CD4-positive, CD25-positive, alpha-beta regulatory T cell (primary cell): ENCODE results near the gene NMRAL1. TPM values are rescaled to one million over a fixed set of nuclear protein-coding genes. Genes with fewer than 3 reads are reported as not detected.

ENCODE experiments used
- ATAC-seq, 2 donors: fragments of 150-1000 bp; cut with Tn5 transposase; one replicate each; pipeline ENCODE4 v1.10.0; 2021; ENCODE audit warnings: low read depth in 2 of 2, moderate number of reproducible peaks in 2 of 2, moderate library complexity in 1 of 2
- DNase-seq, 3 donors: peaks; one replicate each; pipeline versions ENCODE4 v3.0.0 to v3.0.0-alpha.2; 2012 to 2022; ENCODE audit warnings: mixed read lengths in 1 of 3
- H3K27ac ChIP-seq: one replicate; pipeline ENCODE4 v1.7.0; 2013; ENCODE audit warnings: mild to moderate bottlenecking, low read length; ENCODE audit not compliant: insufficient read depth, poor library complexity, severe bottlenecking
- H3K27me3 ChIP-seq: one replicate; pipeline ENCODE4 v1.7.0; 2013; ENCODE audit warnings: low read length; ENCODE audit not compliant: control insufficient read depth, insufficient read depth
- H3K36me3 ChIP-seq: one replicate; pipeline ENCODE4 v1.7.0; 2013; ENCODE audit warnings: mild to moderate bottlenecking, low read length, moderate library complexity; ENCODE audit not compliant: control insufficient read depth, insufficient read depth
- H3K4me1 ChIP-seq: 2 replicates; pipeline ENCODE4 v1.7.0; 2013; ENCODE audit warnings: mild to moderate bottlenecking, low read length; ENCODE audit not compliant: insufficient read depth, control insufficient read depth, poor library complexity, severe bottlenecking
- H3K4me3 ChIP-seq: one replicate; pipeline ENCODE4 v1.7.0; 2013; ENCODE audit warnings: low read depth, mild to moderate bottlenecking, low read length, moderate library complexity
- H3K9me3 ChIP-seq, 2 experiments: 1 replicate in 1 of 2; 2 replicates in 1 of 2; pipeline ENCODE4 v1.7.0; 2013; ENCODE audit warnings: low read length in 2 of 2, mild to moderate bottlenecking in 1 of 2, moderate library complexity in 1 of 2; ENCODE audit not compliant: control insufficient read depth in 2 of 2
- H3K27ac Mint-ChIP-seq, 3 donors: one replicate each; pipeline ENCODE4 v1.8.0; 2020 to 2022; ENCODE audit warnings: mild to moderate bottlenecking in 3 of 3, mixed read lengths in 3 of 3, moderate library complexity in 2 of 3
- H3K27me3 Mint-ChIP-seq: one replicate; pipeline ENCODE4 v1.8.0; 2022; ENCODE audit warnings: mild to moderate bottlenecking, mixed read lengths
- H3K36me3 Mint-ChIP-seq: one replicate; pipeline ENCODE4 v1.8.0; 2020; ENCODE audit warnings: mixed read lengths
- H3K4me1 Mint-ChIP-seq, 4 donors: one replicate each; pipeline ENCODE4 v1.8.0; 2020 to 2022; ENCODE audit warnings: mixed read lengths in 4 of 4, mild to moderate bottlenecking in 1 of 4
- H3K4me3 Mint-ChIP-seq, 4 donors: one replicate each; pipeline ENCODE4 v1.8.0; 2020 to 2022; ENCODE audit warnings: mild to moderate bottlenecking in 4 of 4, mixed read lengths in 4 of 4, moderate library complexity in 3 of 4
- H3K9me3 Mint-ChIP-seq, 7 donors: one replicate each; pipeline ENCODE4 v1.8.0; 2020 to 2022; ENCODE audit warnings: mixed read lengths in 7 of 7, mild to moderate bottlenecking in 3 of 7, moderate library complexity in 2 of 7
- polyA plus RNA-seq, 4 donors: library from polyadenylated mRNA; unstranded; fragments of 300-500 nt; fragmentation: Illumina TruSeq; gene quantifications; one replicate each; pipeline ENCODE4 v1.2.3, GENCODE V29; 2021
- total RNA-seq: library from RNA; stranded (reverse); gene quantifications from one replicate; pipeline ENCODE4 v1.2.3, GENCODE V29; 2022

Gene NMRAL1
- total and polyA plus RNA-seq, 5 donors from 2014 or later = 40.7 to 61.7 (median 50.7) TPM

- H3K9me3 Mint-ChIP-seq = no peaks in the 10 kb centered on the region
- peak overlapping the region; percentile 89 to 95 (median 92) for H3K27ac Mint-ChIP-seq
- peak overlapping the region; percentile 67 to 87 (median 74) for H3K4me3 Mint-ChIP-seq
- Histone ChIP-seq H3K27ac (peak overlapping the region; percentile 70), H3K36me3 (peaks cover 19% of the 10 kb centered on the region), H3K4me1 (peaks cover 35% of the 10 kb centered on the region), H3K27me3 (no peaks in the 10 kb centered on the region), H3K9me3 (no peaks in the 10 kb centered on the region), H3K4me3 (peak overlapping the region; percentile 79)
- peak; percentile 38 to 43 for ATAC-seq
- peaks cover 20 to 63% (median 38%) of the 10 kb centered on the region in 4 donors for H3K4me1 Mint-ChIP-seq
- H3K27me3 Mint-ChIP-seq = no peaks in the 10 kb centered on the region
- peak in 2 of 3 donors; percentile 26 to 67 for DNase-seq
- H3K36me3 Mint-ChIP-seq = peaks cover 19% of the 10 kb centered on the region
Measured at GRCh38 chr16:4515611-4516233, 41.3 kb upstream of the NMRAL1 start.

- Mint-ChIP-seq H3K9me3 (peaks cover 0 to 1% (median 0%) of the 10 kb centered on the region in 7 donors), H3K27ac (peak overlapping the region; percentile 89 to 95 (median 92)), H3K4me1 (peaks cover 20 to 63% (median 37%) of the 10 kb centered on the region in 4 donors), H3K27me3 (no peaks in the 10 kb centered on the region), H3K4me3 (peak overlapping the region; percentile 67 to 87 (median 74)), H3K36me3 (peaks cover 24% of the 10 kb centered on the region)
- Histone ChIP-seq H3K27ac (peak overlapping the region; percentile 70), H3K36me3 (peaks cover 29% of the 10 kb centered on the region), H3K9me3 (no peaks in the 10 kb centered on the region), H3K4me3 (peak overlapping the region; percentile 79), H3K4me1 (peaks cover 35% of the 10 kb centered on the region), H3K27me3 (no peaks in the 10 kb centered on the region)
- ATAC-seq = no peak
- no peak for DNase-seq
Measured at GRCh38 chr16:4514606-4515005, 40.2 kb upstream of the NMRAL1 start.

- H3K4me3 Mint-ChIP-seq = peak overlapping the region in 1 of 4 donors; percentile 41
- DNase-seq = no peak
- Histone ChIP-seq H3K4me3 (no peak overlapping the region), H3K36me3 (peaks cover 36% of the 10 kb centered on the region), H3K4me1 (peaks cover 35% of the 10 kb centered on the region), H3K27ac (peak overlapping the region; percentile 70), H3K27me3 (no peaks in the 10 kb centered on the region), H3K9me3 (no peaks in the 10 kb centered on the region)
- H3K36me3 Mint-ChIP-seq = peaks cover 24% of the 10 kb centered on the region
- peak overlapping the region; percentile 69 to 90 (median 89) for H3K27ac Mint-ChIP-seq
- H3K9me3 Mint-ChIP-seq = peaks cover 0 to 1% (median 0%) of the 10 kb centered on the region in 7 donors
- H3K27me3 Mint-ChIP-seq = no peaks in the 10 kb centered on the region
- ATAC-seq = no peak
- peaks cover 20 to 63% (median 35%) of the 10 kb centered on the region in 4 donors for H3K4me1 Mint-ChIP-seq
Measured at GRCh38 chr16:4513881-4514280, 39.5 kb upstream of the NMRAL1 start.

- H3K4me3 Mint-ChIP-seq = peak overlapping the region in 2 of 4 donors; percentile 41 to 59
- H3K36me3 Mint-ChIP-seq = peaks cover 25% of the 10 kb centered on the region
- peaks cover 35% of the 10 kb centered on the region for H3K4me1 ChIP-seq
- DNase-seq (no peak), ATAC-seq (no peak)
- H3K27me3 Mint-ChIP-seq = no peaks in the 10 kb centered on the region
- H3K27ac ChIP-seq = peak overlapping the region; percentile 70
- H3K9me3 Mint-ChIP-seq = peaks cover 0 to 1% (median 0%) of the 10 kb centered on the region in 7 donors
- H3K27ac Mint-ChIP-seq = peak overlapping the region in 2 of 3 donors; percentile 80
- no peaks in the 10 kb centered on the region for H3K9me3 ChIP-seq
- H3K27me3 ChIP-seq = no peaks in the 10 kb centered on the region
- peaks cover 20 to 59% (median 31%) of the 10 kb centered on the region in 4 donors for H3K4me1 Mint-ChIP-seq
- peaks cover 42% of the 10 kb centered on the region for H3K36me3 ChIP-seq
- H3K4me3 ChIP-seq = no peak overlapping the region
Measured at GRCh38 chr16:4513086-4513860, 38.8 kb upstream of the NMRAL1 start.

GRCh38 chr16:4512473-4512872, 38.0 kb upstream of the NMRAL1 start:
- Histone ChIP-seq H3K27me3 (no peaks in the 10 kb centered on the region), H3K9me3 (no peaks in the 10 kb centered on the region), H3K27ac (no peak overlapping the region), H3K4me3 (no peak overlapping the region), H3K36me3 (peaks cover 50% of the 10 kb centered on the region), H3K4me1 (peaks cover 35% of the 10 kb centered on the region)
- Mint-ChIP-seq H3K9me3 (peaks cover 0 to 1% (median 0%) of the 10 kb centered on the region in 7 donors), H3K27ac (peak overlapping the region; percentile 62 to 87 (median 74)), H3K36me3 (peaks cover 31% of the 10 kb centered on the region), H3K4me3 (peak overlapping the region in 2 of 4 donors; percentile 3 to 71), H3K27me3 (no peaks in the 10 kb centered on the region), H3K4me1 (peaks cover 20 to 62% (median 35%) of the 10 kb centered on the region in 4 donors)
- ATAC-seq = no peak
- no peak for DNase-seq

GRCh38 chr16:4511441-4512082, 37.1 kb upstream of the NMRAL1 start:
- H3K9me3 ChIP-seq = no peaks in the 10 kb centered on the region
- Mint-ChIP-seq H3K4me1 (peaks cover 15 to 64% (median 32%) of the 10 kb centered on the region in 4 donors), H3K4me3 (no peak overlapping the region), H3K27ac (peak overlapping the region in 2 of 3 donors; percentile 62 to 74), H3K36me3 (peaks cover 31% of the 10 kb centered on the region), H3K27me3 (no peaks in the 10 kb centered on the region), H3K9me3 (peaks cover 0 to 1% (median 0%) of the 10 kb centered on the region in 7 donors)
- peaks cover 41% of the 10 kb centered on the region for H3K4me1 ChIP-seq
- H3K4me3 ChIP-seq = no peak overlapping the region
- ATAC-seq (no peak), DNase-seq (no peak)
- H3K27me3 ChIP-seq = no peaks in the 10 kb centered on the region
- peaks cover 56% of the 10 kb centered on the region for H3K36me3 ChIP-seq
- peak overlapping the region; percentile 29 for H3K27ac ChIP-seq

GRCh38 chr16:4510747-4511426, 36.5 kb upstream of the NMRAL1 start:
- peaks cover 56% of the 10 kb centered on the region for H3K36me3 ChIP-seq
- Mint-ChIP-seq H3K27me3 (no peaks in the 10 kb centered on the region), H3K9me3 (peaks cover 0 to 3% (median 0%) of the 10 kb centered on the region in 7 donors), H3K4me3 (no peak overlapping the region), H3K4me1 (peaks cover 15 to 64% (median 35%) of the 10 kb centered on the region in 4 donors), H3K27ac (peak overlapping the region in 2 of 3 donors; percentile 67 to 84), H3K36me3 (peaks cover 33% of the 10 kb centered on the region)
- DNase-seq (no peak), ATAC-seq (no peak)
- H3K27ac ChIP-seq = no peak overlapping the region
- no peaks in the 10 kb centered on the region for H3K27me3 ChIP-seq
- H3K4me3 ChIP-seq = no peak overlapping the region
- H3K4me1 ChIP-seq = peaks cover 43% of the 10 kb centered on the region
- no peaks in the 10 kb centered on the region for H3K9me3 ChIP-seq
